Sigmoid colon (tissue), 4 donors: ENCODE results near the gene ZNF778.

ENCODE experiments used
- CTCF ChIP-seq, 4 experiments: fragments of 450-650 bp in 3 of 4; fragments of 200-600 bp in 1 of 4; IDR thresholded peaks; one replicate each; pipeline ENCODE4 v1.5.1; 2016 to 2019; ENCODE audit warnings: antibody characterized with exemption in 4 of 4, mild to moderate bottlenecking in 3 of 4, moderate library complexity in 2 of 4
- EP300 ChIP-seq, 4 donors: sonication (generic); formaldehyde crosslinking; IDR thresholded peaks; one replicate each; pipeline ENCODE4 v1.6.1; 2017; ENCODE audit warnings: antibody characterized with exemption in 4 of 4
- POLR2A ChIP-seq, 2 donors: fragments of 450-650 bp; IDR thresholded peaks; one replicate each; pipeline ENCODE4 v1.6.1; 2016; ENCODE audit warnings: antibody characterized with exemption in 2 of 2, mild to moderate bottlenecking in 2 of 2, moderate library complexity in 2 of 2
- POLR2AphosphoS5 ChIP-seq, 4 donors: sonication (generic); formaldehyde crosslinking; IDR thresholded peaks; one replicate each; pipeline ENCODE4 v1.6.1; 2017; ENCODE audit warnings: antibody characterized with exemption in 4 of 4

GRCh38 chr16:89197633-89198416 lies 19.7 kb upstream of the ZNF778 start:
- no peak for TF ChIP-seq CTCF (IDR thresholded peaks at IDR 0.05)
- TF ChIP-seq EP300 (IDR thresholded peaks at IDR 0.05), result no peak
- no peak for TF ChIP-seq POLR2A (IDR thresholded peaks at IDR 0.05)
- TF ChIP-seq POLR2AphosphoS5 (IDR thresholded peaks at IDR 0.05), result no peak
